SK-N-SH (cell line): ENCODE data around the gene COBL. TPM values are rescaled to one million over a fixed set of nuclear protein-coding genes. Genes with fewer than 3 reads are reported as not detected.

Experiments used
- CTCF ChIA-PET: fragments of 300-600, 350-600 bp; formaldehyde crosslinking; extraction: SDS; loops from one replicate; lab custom pipeline; 2021; lab: Yijun Ruan, JAX
- POLR2A ChIA-PET: fragments of 350-600 bp; sonication (Branson Sonifier 250); formaldehyde crosslinking; extraction: SDS; loops from one replicate; lab custom pipeline; 2020; ENCODE audit warnings: antibody characterized with exemption, inconsistent platforms; lab: Yijun Ruan, JAX
- DNase-seq: peaks from one replicate; pipeline ENCODE4 v3.0.0; 2012
- H2AFZ ChIP-seq: fragments of 200-600 bp; sonication (generic); 2 replicates; pipeline ENCODE4 v1.8.1; 2016; ENCODE audit warnings: antibody characterized with exemption, mild to moderate bottlenecking, low read depth
- H3F3A ChIP-seq: fragments of 200-600 bp; sonication (generic); replicated peaks from 2 replicates; pipeline ENCODE3; 2016; ENCODE audit warnings: antibody characterized with exemption, mild to moderate bottlenecking; ENCODE audit not compliant: insufficient read depth
- H3K27ac ChIP-seq, 2 experiments: fragments of 200-500 bp in 1 of 2; fragments of 200-600 bp in 1 of 2; sonication (Bioruptor generic) in 1 of 2; sonication (generic), shearing (Covaris generic) in 1 of 2; 2 replicates each; pipeline versions ENCODE4 v1.5.1 to v1.6.1; 2014 to 2016; ENCODE audit warnings: low read depth in 2 of 2, inconsistent platforms in 1 of 2, low read length in 1 of 2, mild to moderate bottlenecking in 1 of 2, mixed read lengths in 1 of 2
- H3K27me3 ChIP-seq: fragments of 200-600 bp; sonication (generic), shearing (Covaris generic); 2 replicates; pipeline ENCODE4 v1.6.1; 2016; ENCODE audit warnings: mixed run types; ENCODE audit not compliant: insufficient read depth
- H3K36me3 ChIP-seq, 2 experiments: fragments of 200-500 bp in 1 of 2; fragments of 200-600 bp in 1 of 2; sonication (Bioruptor generic) in 1 of 2; sonication (generic) in 1 of 2; replicated peaks in 1 of 2; 2 replicates each; pipeline versions ENCODE3 to v1.5.1; 2014 to 2016; ENCODE audit warnings: low read length in 1 of 2, mild to moderate bottlenecking in 1 of 2; ENCODE audit not compliant: insufficient read depth in 2 of 2, control insufficient read depth in 1 of 2
- H3K4me1 ChIP-seq, 2 experiments: fragments of 200-500 bp in 1 of 2; fragments of 200-600 bp in 1 of 2; sonication (Bioruptor generic) in 1 of 2; sonication (generic), shearing (Covaris generic) in 1 of 2; 2 replicates each; pipeline versions ENCODE4 v1.5.1 to v1.6.1; 2014 to 2016; ENCODE audit warnings: low read depth in 1 of 2, low read length in 1 of 2, mixed run types in 1 of 2; ENCODE audit not compliant: insufficient read depth in 2 of 2, control insufficient read depth in 1 of 2
- H3K4me2 ChIP-seq: fragments of 200-600 bp; sonication (generic), shearing (Covaris generic); 2 replicates; pipeline ENCODE4 v1.6.1; 2017; ENCODE audit warnings: mixed run types
- H3K4me3 ChIP-seq, 2 experiments: fragments of 200-500 bp in 1 of 2; fragments of 200-600 bp in 1 of 2; sonication (Bioruptor generic) in 1 of 2; sonication (generic), shearing (Covaris generic) in 1 of 2; 2 replicates each; pipeline versions ENCODE4 v1.5.1 to v1.8.1; 2014 to 2016; ENCODE audit warnings: low read depth in 2 of 2, inconsistent platforms in 1 of 2, low read length in 1 of 2, mild to moderate bottlenecking in 1 of 2, mixed read lengths in 1 of 2, moderate library complexity in 1 of 2
- H3K79me2 ChIP-seq: fragments of 200-600 bp; sonication (generic); 2 replicates; pipeline ENCODE4 v1.8.1; 2017; ENCODE audit warnings: mild to moderate bottlenecking; ENCODE audit not compliant: insufficient read depth
- H3K9ac ChIP-seq: fragments of 200-600 bp; sonication (generic); 2 replicates; pipeline ENCODE4 v1.6.1; 2017; ENCODE audit warnings: mixed run types
- H3K9me2 ChIP-seq: fragments of 200-600 bp; sonication (generic); 2 replicates; pipeline ENCODE4 v1.6.1; 2017; ENCODE audit warnings: mixed run types
- H3K9me3 ChIP-seq: fragments of 200-600 bp; sonication (generic); 2 replicates; pipeline ENCODE4 v1.6.1; 2017; ENCODE audit warnings: mixed run types, mild to moderate bottlenecking, moderate library complexity
- H4K20me1 ChIP-seq: fragments of 200-600 bp; sonication (generic); 2 replicates; pipeline ENCODE4 v1.6.1; 2017; ENCODE audit warnings: mild to moderate bottlenecking, mixed run types; ENCODE audit not compliant: insufficient read depth
- CHD2 ChIP-seq: fragments of 150-350 bp; IDR thresholded peaks from 2 replicates; pipeline ENCODE4 v1.6.1; 2018; ENCODE audit warnings: low read length; ENCODE audit not compliant: partially characterized antibody
- CTCF ChIP-seq: fragments of 200-600 bp; sonication (generic); IDR thresholded peaks from 2 replicates; pipeline ENCODE4 v1.6.1; 2017; ENCODE audit warnings: antibody characterized with exemption, mild to moderate bottlenecking, moderate library complexity
- ELF1 ChIP-seq: IDR thresholded peaks from 2 replicates; pipeline ENCODE4 v1.4.0; 2012
- EP300 ChIP-seq, 2 experiments: IDR thresholded peaks; 2 replicates each; pipeline versions ENCODE4 v1.4.0 to v1.6.1; 2012; ENCODE audit warnings: borderline replicate concordance in 1 of 2, low read depth in 1 of 2, low read length in 1 of 2
- FOXJ3 ChIP-seq: sonication (generic); formaldehyde crosslinking; IDR thresholded peaks from 2 replicates; pipeline ENCODE4 v1.5.1; 2020; ENCODE audit warnings: mild to moderate bottlenecking, missing genetic modification reagents
- FOXM1 ChIP-seq: IDR thresholded peaks from 2 replicates; pipeline ENCODE4 v1.4.0; 2012; ENCODE audit warnings: low read depth, mild to moderate bottlenecking
- GABPA ChIP-seq: IDR thresholded peaks from 2 replicates; pipeline ENCODE4 v1.4.0; 2012; ENCODE audit warnings: low read depth, mild to moderate bottlenecking
- GATA2 ChIP-seq: sonication (generic); formaldehyde crosslinking; IDR thresholded peaks from 2 replicates; pipeline ENCODE4 v1.5.0; 2020; ENCODE audit warnings: mild to moderate bottlenecking, missing genetic modification reagents
- MAX ChIP-seq: IDR thresholded peaks from 2 replicates; pipeline ENCODE4 v1.4.0; 2012; ENCODE audit warnings: low read depth
- MEF2A ChIP-seq: IDR thresholded peaks from 2 replicates; pipeline ENCODE4 v1.4.0; 2012; ENCODE audit warnings: low read depth, borderline replicate concordance
- POLR2AphosphoS5 ChIP-seq: IDR thresholded peaks from 2 replicates; pipeline ENCODE4 v1.6.1; 2012; ENCODE audit warnings: low read depth, low read length
- RAD21 ChIP-seq: IDR thresholded peaks from 2 replicates; pipeline ENCODE4 v1.6.1; 2012; ENCODE audit warnings: mild to moderate bottlenecking, low read length
- REST ChIP-seq: IDR thresholded peaks from 2 replicates; pipeline ENCODE4 v1.6.1; 2012; ENCODE audit warnings: mild to moderate bottlenecking, low read depth, low read length, moderate library complexity
- RFX5 ChIP-seq: IDR thresholded peaks from 2 replicates; pipeline ENCODE4 v1.6.1; 2012; ENCODE audit warnings: mild to moderate bottlenecking, improper control_type of control experiment, low read length
- RXRA ChIP-seq: IDR thresholded peaks from 2 replicates; pipeline ENCODE4 v1.4.0; 2012; ENCODE audit warnings: low read depth, mild to moderate bottlenecking, borderline replicate concordance
- WGBS: methylation state at CpG from one replicate; pipeline ENCODE4 v1.1.6; 2017; ENCODE audit warnings: low lambda C conversion rate; 5-methylcytosine and 5-hydroxymethylcytosine counted together
- polyA plus RNA-seq, 3 experiments: library from polyadenylated mRNA; depleted of rRNA; stranded (reverse); fragments of >200 nt; gene quantifications; 2 replicates each; pipeline ENCODE4 v1.2.3, GENCODE V29; 2012

Gene COBL
- polyA plus RNA-seq, 1 of the 3 experiments (the other 2 are of a cell fraction), result under 0.01 TPM

GRCh38 chr7:51021906-51022570 lies 294.6 kb downstream of the COBL start:
- no peaks in the 10 kb centered on the region for H3K9me3 ChIP-seq
- no peaks in the 10 kb centered on the region for H3F3A ChIP-seq
- POLR2A ChIA-PET, result no interaction called here
- H4K20me1 ChIP-seq, result no peaks in the 10 kb centered on the region
- DNase-seq, result no peak
- H3K4me3 ChIP-seq, result no peak overlapping the region
- H3K36me3 ChIP-seq, result no peaks in the 10 kb centered on the region
- no peak overlapping the region for H3K9ac ChIP-seq
- H3K4me2 ChIP-seq, result no peak overlapping the region
- 0 out of 2 replicates have a peak overlapping the region, but pooled peaks have one; percentile 24 for H2AFZ ChIP-seq
- H3K79me2 ChIP-seq, result no peaks in the 10 kb centered on the region
- CTCF ChIA-PET, result interaction anchor here (1.5 kb wide), 1 partner anchor 139 kb away, joined by 3 read pairs; no protein-coding TSS in a partner anchor
- TF ChIP-seq GATA2 (no peak), MEF2A (no peak)
- TF ChIP-seq, all 33 proteins: peak for 0
- H3K9me2 ChIP-seq, result no peaks in the 10 kb centered on the region
- H3K27ac ChIP-seq, result no peak overlapping the region
- peaks cover 0 to 13% of the 10 kb centered on the region in 2 experiments; a peak in 1 of 4 replicates for H3K4me1 ChIP-seq
- H3K27me3 ChIP-seq, result no peaks in the 10 kb centered on the region; the same call in 1 of the 2 replicates
- 26% methylated on average over 20 of the region's 20 CpGs for WGBS

- H3K27ac ChIP-seq, result peak overlapping the region in 1 of 2 experiments; percentile 40; a peak in 1 of 4 replicates
- no peak for TF ChIP-seq GABPA
- no peak for TF ChIP-seq POLR2AphosphoS5
- TF ChIP-seq RXRA, result no peak
- no peak for TF ChIP-seq RAD21
- TF ChIP-seq EP300 (IDR thresholded peaks at IDR 0.05; ENCODE audit: borderline replicate concordance in 1 of 2, low read depth in 1 of 2, low read length in 1 of 2), result no peak
- no peak for TF ChIP-seq CTCF
- TF ChIP-seq FOXJ3 (CRISPR knock-in tag), result no peak
- TF ChIP-seq RFX5, result no peak
- no peak for TF ChIP-seq MAX
- no peak for TF ChIP-seq ELF1
- TF ChIP-seq CHD2, result no peak
- TF ChIP-seq FOXM1, result no peak
- no peak for TF ChIP-seq REST
- TF ChIP-seq, all 33 proteins: peak for 0
- ChIA-PET POLR2A (no interaction called here), CTCF (no interaction called here)
- Histone ChIP-seq H3K4me3 (no peak overlapping the region), H3F3A (no peaks in the 10 kb centered on the region), H3K27me3 (no peaks in the 10 kb centered on the region; the same call in 1 of the 2 replicates), H3K79me2 (no peaks in the 10 kb centered on the region), H3K9ac (no peak overlapping the region; the same call in 1 of the 2 replicates), H4K20me1 (no peaks in the 10 kb centered on the region), H3K9me3 (no peaks in the 10 kb centered on the region), H2AFZ (no peak overlapping the region), H3K4me1 (peaks cover 0 to 13% of the 10 kb centered on the region in 2 experiments; a peak in 1 of 4 replicates), H3K4me2 (peak overlapping the region; percentile 48), H3K36me3 (no peaks in the 10 kb centered on the region), H3K9me2 (no peaks in the 10 kb centered on the region)
- DNase-seq, result no peak
- 17% methylated on average over 3 of the region's 3 CpGs for WGBS
Measured at GRCh38 chr7:51020944-51021343, 295.7 kb downstream of the COBL start.
